Hindlimb muscle (tissue), 1 donor: ENCODE data around the gene CDX2. TPM values are rescaled to one million over a fixed set of nuclear protein-coding genes. Genes with fewer than 3 reads are reported as not detected.
A peak's percentile ranks its signal among the peaks of the same experiment; 100 is the strongest.
"Not testable (repeated sequence)": the region's sequence is repeated elsewhere in the genome, so short reads cannot be mapped to it uniquely, and the experiment has no call there.

ENCODE experiments used
- DNase-seq: peaks from one replicate; pipeline ENCODE4 v3.0.0-alpha.2; 2013
- polyA plus RNA-seq: library from polyadenylated mRNA; unstranded; fragments of 120-200 nt; gene quantifications from one replicate; pipeline ENCODE4 v1.2.1, GENCODE V29; 2013; ENCODE audit not compliant: insufficient read length

Gene CDX2
- not detected for polyA plus RNA-seq

DNA sequence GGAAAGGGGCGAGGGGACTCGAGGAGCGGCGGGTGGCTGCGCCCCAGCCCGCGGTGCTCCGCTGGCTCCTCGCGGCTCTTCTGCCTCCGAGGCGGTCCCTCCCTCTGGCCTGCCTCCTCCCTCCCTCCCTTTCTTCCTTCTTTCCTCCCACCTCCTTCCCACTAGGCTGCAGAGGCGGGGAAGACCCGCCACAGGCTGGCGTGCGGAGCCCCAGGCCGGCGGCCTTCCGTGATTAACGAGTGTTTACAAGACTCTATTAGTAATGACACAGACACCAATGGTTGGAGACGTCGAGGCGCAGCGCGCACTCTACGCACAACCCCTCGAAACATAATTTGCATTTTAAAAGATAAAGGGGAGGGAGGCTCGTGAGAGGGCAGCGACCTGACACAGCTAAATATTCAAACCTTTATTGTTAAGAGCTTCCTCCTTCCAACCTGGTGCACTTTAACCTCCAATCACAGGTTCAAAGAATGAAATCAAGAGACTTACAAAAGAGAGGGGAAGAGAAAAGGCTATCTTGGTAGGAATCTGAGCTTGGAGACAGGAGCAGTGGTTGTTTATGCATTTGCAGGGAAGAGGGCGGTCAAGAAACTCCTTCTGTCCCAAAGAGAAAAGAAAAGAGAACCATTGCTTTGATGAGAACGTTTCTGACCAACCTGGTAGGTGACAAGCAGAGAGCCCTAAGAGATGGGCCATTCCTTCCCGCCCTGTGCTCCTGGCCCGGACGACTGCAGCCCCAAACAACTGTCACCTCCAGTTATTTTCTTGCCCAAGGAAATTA, at the start of gene CDX2:
TSS of gene CDX2 (minus strand) at position 234 of the 784 bp plus-strand sequence. CDS start 309 bp downstream, outside the sequence.
- no peak for DNase-seq

DNA sequence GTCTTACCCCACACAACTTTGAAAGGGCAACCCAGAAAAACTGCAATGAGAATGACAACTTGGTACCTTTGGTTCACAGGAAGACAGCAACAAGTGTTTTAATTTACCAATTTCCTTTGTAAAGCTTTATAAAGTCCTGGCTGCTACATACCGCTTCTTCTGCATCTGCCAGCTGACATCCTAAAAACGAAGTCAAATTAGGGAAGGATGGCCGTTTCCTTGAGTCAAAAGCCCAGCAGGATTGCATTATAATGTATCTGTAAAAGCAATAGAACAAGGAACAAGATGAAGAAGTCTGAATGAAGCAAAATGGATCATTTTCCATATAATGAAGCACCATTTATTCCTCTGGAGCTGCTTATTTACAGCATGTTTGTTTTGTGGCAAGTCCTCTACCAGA, 45.2 kb upstream of the CDX2 start:
- no peak for DNase-seq

GRCh38 chr13:28013482-28013881, 44.4 kb upstream of the CDX2 start:
- DNase-seq = no peak

DNA sequence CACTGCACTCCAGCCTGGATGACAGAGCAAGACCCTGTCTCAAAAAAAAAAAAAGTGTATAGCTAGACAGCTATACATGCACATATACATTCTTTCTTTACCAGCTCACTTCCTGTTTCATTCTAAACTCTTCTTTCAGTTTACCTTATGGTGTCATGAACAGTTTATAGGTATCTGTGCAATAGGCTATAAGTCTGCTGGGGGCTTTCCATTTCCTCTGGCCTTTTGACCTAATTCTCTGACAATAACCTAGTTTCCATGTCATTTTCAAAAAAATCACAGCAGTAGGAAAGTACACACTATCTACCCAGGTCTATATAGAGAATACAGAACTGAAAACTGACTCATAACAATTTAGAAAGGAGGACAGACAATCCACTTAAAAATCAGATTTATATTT, 43.8 kb upstream of the CDX2 start:
- no peak for DNase-seq

- DNase-seq = no peak
These were observed 43.3 kb upstream of the CDX2 start for GRCh38 chr13:28012383-28012782.

- DNase-seq = no peak
These were observed 40.9 kb upstream of the CDX2 start for GRCh38 chr13:28010046-28010445.

GRCh38 chr13:28005016-28005415, 35.9 kb upstream of the CDX2 start:
- DNase-seq = not testable (repeated sequence)

GRCh38 chr13:28002886-28003698, 34.0 kb upstream of the CDX2 start:
- DNase-seq = no peak

GRCh38 chr13:28001837-28002473, 32.8 kb upstream of the CDX2 start:
- DNase-seq = no peak

- DNase-seq = no peak
These were observed 31.9 kb upstream of the CDX2 start for GRCh38 chr13:28001049-28001448.

DNA sequence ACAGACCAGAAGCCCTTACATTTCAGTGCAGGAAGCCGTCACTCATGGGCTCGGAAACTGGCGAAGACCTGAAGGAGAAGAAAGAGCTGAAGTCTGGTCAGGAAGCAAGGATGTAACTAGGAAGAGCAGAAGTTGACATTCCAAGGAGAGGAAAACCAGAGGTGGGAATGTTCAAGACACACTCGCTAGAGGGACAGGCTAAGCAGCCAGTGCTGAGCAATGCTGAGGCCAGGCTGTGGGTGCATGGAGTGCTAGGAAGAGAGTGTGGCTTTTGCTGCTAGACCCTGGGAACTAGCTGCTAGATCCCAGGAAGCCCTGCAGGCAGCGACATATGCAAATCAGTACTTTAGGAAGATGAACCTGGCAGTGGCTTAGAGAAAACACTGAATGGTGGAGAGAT, 31.5 kb upstream of the CDX2 start:
- no peak for DNase-seq

DNA sequence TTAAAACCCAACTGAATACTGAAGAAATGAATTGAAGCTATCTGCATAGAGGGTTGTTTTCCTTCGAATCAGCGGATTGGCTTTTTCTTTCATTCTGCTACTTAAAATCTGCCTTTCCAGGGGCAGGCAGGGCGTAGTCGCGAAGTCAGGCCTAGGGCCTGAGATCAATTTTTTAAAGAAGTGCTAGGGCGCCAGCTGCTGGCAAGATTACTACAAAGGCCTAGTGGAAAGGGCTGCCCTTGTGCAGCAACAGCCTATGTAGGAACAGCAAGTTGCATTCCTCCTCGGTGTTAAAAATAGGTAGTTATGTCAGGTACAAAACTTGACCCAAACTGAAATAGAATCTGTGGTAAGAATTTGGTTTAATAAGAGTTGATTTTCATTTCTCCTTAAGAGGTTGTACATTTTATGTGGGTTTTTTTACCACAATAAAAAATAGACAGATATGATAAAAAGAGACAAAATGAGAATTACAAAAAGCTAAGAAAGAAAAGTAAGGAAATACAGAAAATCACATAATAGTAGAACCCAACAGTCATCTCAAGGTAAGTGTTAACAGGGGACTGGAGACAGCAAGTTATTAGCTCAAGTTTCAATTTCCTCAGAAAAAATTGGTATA, 28.9 kb upstream of the CDX2 start:
- peak; percentile 21 for DNase-seq

GRCh38 chr13:27991881-27992280, 22.8 kb upstream of the CDX2 start:
- DNase-seq = no peak

GRCh38 chr13:27988520-27988919, 19.4 kb upstream of the CDX2 start, which contains the start of gene URAD:
URAD (minus strand) TSS chr13:27988693; CDS start chr13:27988637, 56 bp downstream.
- DNase-seq = no peak

GRCh38 chr13:27985600-27985999, 16.5 kb upstream of the CDX2 start:
- no peak for DNase-seq

DNA sequence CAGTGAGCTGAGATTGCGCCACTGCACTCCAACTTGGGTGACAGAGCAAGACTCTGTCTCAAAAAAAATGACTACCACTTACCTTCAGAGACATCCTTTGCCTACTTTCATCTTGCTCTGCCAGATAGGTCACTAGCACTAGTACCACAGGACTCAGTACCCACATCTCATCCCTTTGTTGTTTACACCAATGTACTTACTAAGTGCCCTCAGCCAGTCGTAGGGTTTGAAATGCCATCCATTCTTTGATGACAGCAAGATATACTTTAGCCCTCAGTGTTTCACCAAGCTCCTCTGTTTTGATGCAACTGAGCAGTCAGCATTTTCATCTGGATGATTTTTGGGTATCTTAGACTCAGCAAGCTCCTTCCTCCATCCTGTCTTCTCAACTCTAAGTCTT, 13.2 kb upstream of the CDX2 start:
- no peak for DNase-seq

GRCh38 chr13:27981006-27981708, 12.0 kb upstream of the CDX2 start:
- DNase-seq = no peak

DNA sequence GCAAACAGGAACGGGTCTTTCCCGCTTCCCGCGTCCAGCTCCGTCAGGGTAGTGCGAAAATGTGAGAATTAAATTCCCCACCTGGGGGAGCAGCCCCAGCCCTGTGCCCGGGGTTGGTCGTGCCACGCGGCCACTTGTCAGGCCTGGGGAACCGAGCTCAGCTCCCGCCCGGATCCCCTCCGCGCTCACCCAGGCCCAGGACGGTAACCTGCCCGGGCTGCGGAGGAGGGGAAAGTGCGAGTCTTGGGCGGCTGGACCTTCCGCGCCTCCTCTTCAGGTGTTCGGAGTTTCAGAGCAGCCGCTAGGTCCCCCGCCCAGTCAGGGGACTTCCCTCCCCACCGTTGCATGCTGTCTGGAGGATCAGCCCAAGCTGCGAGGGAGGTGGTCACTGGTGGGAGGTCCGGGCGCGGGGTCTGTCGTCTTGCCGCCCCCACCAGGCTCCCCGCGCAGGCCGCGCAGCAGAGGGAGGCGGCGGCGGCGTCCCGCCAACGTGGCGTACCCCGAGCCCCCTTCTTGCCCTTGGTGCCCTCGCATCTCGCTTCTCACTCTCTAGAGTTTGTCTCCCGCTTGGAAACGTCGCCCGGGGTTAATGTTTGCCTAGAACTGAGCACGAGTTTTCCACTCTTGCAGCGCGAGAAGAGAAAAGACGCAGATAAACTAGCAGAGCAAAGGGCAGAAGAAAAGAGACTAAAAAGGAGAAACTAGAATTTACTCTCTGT, 11.3 kb upstream of the CDX2 start:
- DNase-seq = no peak

DNA sequence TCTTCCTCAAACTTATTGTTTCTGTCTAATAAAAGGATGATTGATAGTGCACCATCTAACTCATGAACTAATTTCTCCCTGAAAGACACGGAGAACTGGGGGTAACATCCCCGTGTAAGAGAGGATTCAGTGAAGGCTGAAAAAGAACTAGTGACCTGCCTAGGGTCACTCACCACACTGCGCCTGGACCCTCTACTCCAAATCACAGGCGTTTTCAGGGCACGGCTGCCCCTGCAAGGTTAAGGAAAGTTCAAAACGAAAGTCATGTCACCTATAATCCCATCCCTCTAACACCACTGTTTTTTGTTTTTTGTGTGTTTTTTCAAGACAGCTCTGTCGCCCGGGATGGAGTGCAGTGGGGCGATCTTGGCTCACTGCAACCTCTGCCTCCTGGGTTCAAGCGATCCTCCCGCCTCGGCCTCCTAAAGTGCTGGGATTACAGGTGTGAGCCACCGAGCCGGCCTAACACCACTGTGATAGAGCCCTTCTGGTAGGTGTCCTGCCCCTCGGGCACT, 10.7 kb upstream of the CDX2 start:
- no peak for DNase-seq

- no peak for DNase-seq
These were observed 10.0 kb upstream of the CDX2 start for GRCh38 chr13:27979001-27979643.
